Measurements from ENCODE around the gene VKORC1. TPM values are rescaled to one million over a fixed set of nuclear protein-coding genes. Genes with fewer than 3 reads are reported as not detected.
A peak's percentile ranks its signal among the peaks of the same experiment; 100 is the strongest.

The VKORC1 gene
- polyA plus RNA-seq, 1 of the 3 experiments (the other 2 are of a cell fraction): 434 TPM

- POLR2A ChIA-PET: interaction anchor here (0.7 to 2.7 kb wide), 6 partner anchors 10 to 317 kb away, joined by 3 to 43 read pairs (median 11); partner anchors contain the start of genes ARMC5, FUS, KAT8 and ZNF646
- Histone ChIP-seq H3F3A (replicated peaks; ENCODE audit: insufficient read depth) (peaks cover 10% of the 10 kb centered on the region), H3K9me2 (no peaks in the 10 kb centered on the region), H3K9me3 (no peaks in the 10 kb centered on the region), H3K36me3 (replicated peaks in 1 of 2; ENCODE audit: control insufficient read depth in 1 of 2, insufficient read depth in 2 of 2, low read length in 1 of 2) (no peaks in the 10 kb centered on the region), H3K4me2 (peak overlapping the region; percentile 67; the same call in 1 of the 2 replicates), H3K9ac (no peak overlapping the region), H4K20me1 (ENCODE audit: insufficient read depth) (no peaks in the 10 kb centered on the region), H3K27me3 (ENCODE audit: insufficient read depth) (no peaks in the 10 kb centered on the region), H2AFZ (ENCODE audit: low read depth) (peak overlapping the region; percentile 95; the same call in 1 of the 2 replicates), H3K4me3 (ENCODE audit: low read depth in 2 of 2, low read length in 1 of 2) (peak overlapping the region in 1 of 2 experiments; percentile 46; a peak in 1 of 4 replicates), H3K4me1 (ENCODE audit: control insufficient read depth in 1 of 2, insufficient read depth in 2 of 2, low read depth in 1 of 2, low read length in 1 of 2) (peaks cover 12 to 22% of the 10 kb centered on the region in 2 experiments; a peak in 2 of 4 replicates), H3K27ac (ENCODE audit: low read depth in 2 of 2, low read length in 1 of 2) (no peak overlapping the region), H3K79me2 (ENCODE audit: insufficient read depth) (no peaks in the 10 kb centered on the region)
- TF ChIP-seq ELF1 (IDR thresholded peaks at IDR 0.05): no peak
- TF ChIP-seq JUND (IDR thresholded peaks at IDR 0.05): no peak
- TF ChIP-seq FOSL2 (IDR thresholded peaks at IDR 0.05; ENCODE audit: borderline replicate concordance, low read depth): no peak
- no peak for TF ChIP-seq FOXJ3 (CRISPR knock-in tag; IDR thresholded peaks at IDR 0.05)
- TF ChIP-seq GATA2 (CRISPR knock-in tag; IDR thresholded peaks at IDR 0.05): no peak
- no peak for TF ChIP-seq SMC3 (IDR thresholded peaks at IDR 0.05; ENCODE audit: low read depth, low read length)
- TF ChIP-seq RFX5 (IDR thresholded peaks at IDR 0.05; ENCODE audit: low read length): no peak
- TF ChIP-seq NFIC (IDR thresholded peaks at IDR 0.05; ENCODE audit: borderline replicate concordance): no peak
- TF ChIP-seq, protein P1, sequence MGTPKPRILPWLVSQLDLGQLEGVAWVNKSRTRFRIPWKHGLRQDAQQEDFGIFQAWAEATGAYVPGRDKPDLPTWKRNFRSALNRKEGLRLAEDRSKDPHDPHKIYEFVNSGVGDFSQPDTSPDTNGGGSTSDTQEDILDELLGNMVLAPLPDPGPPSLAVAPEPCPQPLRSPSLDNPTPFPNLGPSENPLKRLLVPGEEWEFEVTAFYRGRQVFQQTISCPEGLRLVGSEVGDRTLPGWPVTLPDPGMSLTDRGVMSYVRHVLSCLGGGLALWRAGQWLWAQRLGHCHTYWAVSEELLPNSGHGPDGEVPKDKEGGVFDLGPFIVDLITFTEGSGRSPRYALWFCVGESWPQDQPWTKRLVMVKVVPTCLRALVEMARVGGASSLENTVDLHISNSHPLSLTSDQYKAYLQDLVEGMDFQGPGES (IDR thresholded peaks at IDR 0.05; ENCODE audit: low read depth, low read length): no peak
- TF ChIP-seq, protein P2, sequence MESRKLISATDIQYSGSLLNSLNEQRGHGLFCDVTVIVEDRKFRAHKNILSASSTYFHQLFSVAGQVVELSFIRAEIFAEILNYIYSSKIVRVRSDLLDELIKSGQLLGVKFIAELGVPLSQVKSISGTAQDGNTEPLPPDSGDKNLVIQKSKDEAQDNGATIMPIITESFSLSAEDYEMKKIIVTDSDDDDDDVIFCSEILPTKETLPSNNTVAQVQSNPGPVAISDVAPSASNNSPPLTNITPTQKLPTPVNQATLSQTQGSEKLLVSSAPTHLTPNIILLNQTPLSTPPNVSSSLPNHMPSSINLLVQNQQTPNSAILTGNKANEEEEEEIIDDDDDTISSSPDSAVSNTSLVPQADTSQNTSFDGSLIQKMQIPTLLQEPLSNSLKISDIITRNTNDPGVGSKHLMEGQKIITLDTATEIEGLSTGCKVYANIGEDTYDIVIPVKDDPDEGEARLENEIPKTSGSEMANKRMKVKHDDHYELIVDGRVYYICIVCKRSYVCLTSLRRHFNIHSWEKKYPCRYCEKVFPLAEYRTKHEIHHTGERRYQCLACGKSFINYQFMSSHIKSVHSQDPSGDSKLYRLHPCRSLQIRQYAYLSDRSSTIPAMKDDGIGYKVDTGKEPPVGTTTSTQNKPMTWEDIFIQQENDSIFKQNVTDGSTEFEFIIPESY (IDR thresholded peaks at IDR 0.05; ENCODE audit: borderline replicate concordance, low read depth): no peak
- TF ChIP-seq GABPA (IDR thresholded peaks at IDR 0.05; ENCODE audit: low read depth): no peak
- TF ChIP-seq RXRA (IDR thresholded peaks at IDR 0.05; ENCODE audit: borderline replicate concordance, low read depth): no peak
- TF ChIP-seq EP300 (IDR thresholded peaks at IDR 0.05; ENCODE audit: borderline replicate concordance in 1 of 2, low read depth in 1 of 2, low read length in 1 of 2): no peak
- TF ChIP-seq TCF12 (IDR thresholded peaks at IDR 0.05): no peak
- TF ChIP-seq REST (IDR thresholded peaks at IDR 0.05; ENCODE audit: low read depth, low read length): no peak
- TF ChIP-seq NRF1 (IDR thresholded peaks at IDR 0.05; ENCODE audit: low read depth, low read length): no peak
- TF ChIP-seq EZH2phosphoT487 (IDR thresholded peaks at IDR 0.05; ENCODE audit: borderline replicate concordance, low read depth): no peak
- TF ChIP-seq USF1 (IDR thresholded peaks at IDR 0.05; ENCODE audit: borderline replicate concordance, low read depth): no peak
- TF ChIP-seq TEAD4 (IDR thresholded peaks at IDR 0.05; ENCODE audit: borderline replicate concordance, insufficient read depth): no peak
- TF ChIP-seq, protein P3, sequence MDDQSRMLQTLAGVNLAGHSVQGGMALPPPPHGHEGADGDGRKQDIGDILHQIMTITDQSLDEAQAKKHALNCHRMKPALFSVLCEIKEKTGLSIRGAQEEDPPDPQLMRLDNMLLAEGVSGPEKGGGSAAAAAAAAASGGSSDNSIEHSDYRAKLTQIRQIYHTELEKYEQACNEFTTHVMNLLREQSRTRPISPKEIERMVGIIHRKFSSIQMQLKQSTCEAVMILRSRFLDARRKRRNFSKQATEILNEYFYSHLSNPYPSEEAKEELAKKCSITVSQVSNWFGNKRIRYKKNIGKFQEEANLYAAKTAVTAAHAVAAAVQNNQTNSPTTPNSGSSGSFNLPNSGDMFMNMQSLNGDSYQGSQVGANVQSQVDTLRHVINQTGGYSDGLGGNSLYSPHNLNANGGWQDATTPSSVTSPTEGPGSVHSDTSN (IDR thresholded peaks at IDR 0.05): no peak
- DNase-seq: peak; percentile 14
- CTCF ChIA-PET: interaction anchor here (0.6 to 4.6 kb wide), 40 partner anchors 9 to 326 kb away, joined by 3 to 38 read pairs (median 6); partner anchors contain the start of genes ARMC5, BCKDK, FUS and HSD3B7
- WGBS (ENCODE audit: low lambda C conversion rate): 92% methylated on average over 9 of the region's 22 CpGs
These were observed 48.6 kb upstream of the VKORC1 start for GRCh38 chr16:31143011-31143693.

Measured in SK-N-SH (cell line).